HG02678 (cell line): ENCODE results near the gene CCDC154.
"Not testable (repeated sequence)": the region's sequence is repeated elsewhere in the genome, so short reads cannot be mapped to it uniquely, and the experiment has no call there.

Experiments
- ATAC-seq: cut with Tn5 transposase; IDR thresholded peaks from one replicate; pipeline ENCODE4 v1.9.1; 2021; ENCODE audit warnings: mild to moderate bottlenecking, moderate library complexity; ENCODE audit not compliant: unreplicated experiment

Gene CCDC154, protein sequence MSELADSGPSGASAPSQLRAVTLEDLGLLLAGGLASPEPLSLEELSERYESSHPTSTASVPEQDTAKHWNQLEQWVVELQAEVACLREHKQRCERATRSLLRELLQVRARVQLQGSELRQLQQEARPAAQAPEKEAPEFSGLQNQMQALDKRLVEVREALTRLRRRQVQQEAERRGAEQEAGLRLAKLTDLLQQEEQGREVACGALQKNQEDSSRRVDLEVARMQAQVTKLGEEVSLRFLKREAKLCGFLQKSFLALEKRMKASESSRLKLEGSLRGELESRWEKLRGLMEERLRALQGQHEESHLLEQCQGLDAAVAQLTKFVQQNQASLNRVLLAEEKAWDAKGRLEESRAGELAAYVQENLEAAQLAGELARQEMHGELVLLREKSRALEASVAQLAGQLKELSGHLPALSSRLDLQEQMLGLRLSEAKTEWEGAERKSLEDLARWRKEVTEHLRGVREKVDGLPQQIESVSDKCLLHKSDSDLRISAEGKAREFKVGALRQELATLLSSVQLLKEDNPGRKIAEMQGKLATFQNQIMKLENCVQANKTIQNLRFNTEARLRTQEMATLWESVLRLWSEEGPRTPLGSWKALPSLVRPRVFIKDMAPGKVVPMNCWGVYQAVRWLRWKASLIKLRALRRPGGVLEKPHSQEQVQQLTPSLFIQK

GRCh38 chr16:1443980-1444729 lies at the start of gene CCDC154:
TSS of gene CCDC154 (minus strand) at chr16:1444556. CDS start at chr16:1444322, 234 bp downstream.
- no peak for ATAC-seq

DNA sequence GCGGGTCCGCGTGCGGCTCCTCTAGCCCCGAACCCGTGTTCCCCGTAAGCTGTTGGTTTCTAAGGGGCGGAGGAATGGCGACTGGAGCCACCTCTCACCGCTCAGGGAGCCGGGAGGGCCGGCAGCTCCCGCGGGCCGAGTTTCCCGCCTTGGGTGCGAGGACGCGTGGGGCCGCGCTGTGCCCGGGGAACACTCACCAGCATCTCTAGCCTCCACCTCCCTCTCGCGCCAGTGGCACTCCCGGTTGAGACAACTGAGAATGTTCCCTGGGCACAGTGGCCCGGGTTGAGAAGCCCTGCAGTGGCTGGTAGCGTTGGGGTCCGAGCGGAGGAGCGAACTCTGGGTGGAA lies 49.4 kb upstream of the CCDC154 start:
- ATAC-seq: peak; percentile 4

DNA sequence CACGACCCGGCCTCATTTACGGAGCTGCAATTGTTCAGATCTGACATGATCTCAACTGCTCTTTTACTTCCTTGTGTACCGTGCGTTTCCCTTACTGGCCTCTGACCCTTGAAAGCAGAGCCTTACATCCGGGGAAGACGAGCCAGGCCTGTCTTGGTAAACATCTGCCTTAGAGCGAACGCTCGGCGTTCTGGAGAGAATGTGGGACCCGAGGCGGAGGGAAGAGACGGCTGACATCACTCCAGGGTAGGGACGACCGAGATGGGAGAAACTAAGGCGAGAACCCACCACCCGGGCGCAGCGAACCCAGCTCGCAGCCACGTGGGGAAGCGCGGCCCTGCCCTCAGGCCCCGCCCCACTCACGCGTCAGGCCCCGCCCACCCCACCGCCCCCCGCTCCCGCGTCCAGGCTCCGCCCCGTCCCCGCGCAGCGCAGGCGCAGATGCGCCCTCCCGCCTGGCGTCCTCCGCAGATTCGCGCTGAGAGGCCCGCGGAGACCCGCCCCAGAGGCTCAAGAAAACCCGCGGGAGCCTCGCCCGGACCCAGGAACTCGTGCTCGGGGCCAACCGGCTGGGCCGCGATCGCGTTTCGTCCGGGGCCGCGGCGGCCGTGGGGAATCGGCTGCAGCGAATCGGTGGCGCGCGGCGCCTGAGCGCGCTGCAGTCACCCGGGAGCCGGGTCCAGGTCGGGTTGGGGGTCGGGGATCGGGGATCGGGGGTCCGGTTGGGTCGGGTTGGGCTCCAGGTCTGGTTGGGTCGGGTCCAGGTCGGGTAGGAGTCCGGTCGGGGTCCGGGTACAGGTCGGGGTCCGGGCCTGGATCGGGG lies 48.8 kb upstream of the CCDC154 start, which contains the start of gene TELO2:
TELO2 (plus strand) TSS at position 438 of the 823 bp plus-strand sequence. CDS start 922 bp downstream, outside the sequence.
- ATAC-seq: peak; percentile 76

- ATAC-seq: no peak
Observed at GRCh38 chr16:1492082-1492922, 47.9 kb upstream of the CCDC154 start.

- ATAC-seq: no peak
Observed at GRCh38 chr16:1491327-1491726, 47.0 kb upstream of the CCDC154 start.

DNA sequence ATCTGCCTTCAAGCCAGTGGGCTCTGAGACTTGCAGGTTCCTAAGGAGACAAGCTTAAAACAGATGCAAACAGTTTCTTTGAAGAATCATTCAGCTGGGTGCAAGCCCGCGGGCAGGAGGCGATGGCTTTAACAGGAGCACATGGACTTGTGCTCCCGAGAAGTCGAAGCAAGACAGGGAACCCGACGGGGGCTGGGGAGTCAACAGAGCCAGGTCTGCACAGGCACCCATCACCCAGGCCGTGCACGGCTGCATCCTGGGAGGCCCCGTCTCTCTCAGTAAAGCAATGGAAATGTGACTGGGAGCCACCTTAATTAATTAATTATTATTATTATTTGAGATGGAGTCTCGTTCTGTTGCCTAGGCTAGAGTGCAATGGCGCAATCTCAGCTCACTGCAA lies 44.7 kb upstream of the CCDC154 start:
- no peak for ATAC-seq

DNA sequence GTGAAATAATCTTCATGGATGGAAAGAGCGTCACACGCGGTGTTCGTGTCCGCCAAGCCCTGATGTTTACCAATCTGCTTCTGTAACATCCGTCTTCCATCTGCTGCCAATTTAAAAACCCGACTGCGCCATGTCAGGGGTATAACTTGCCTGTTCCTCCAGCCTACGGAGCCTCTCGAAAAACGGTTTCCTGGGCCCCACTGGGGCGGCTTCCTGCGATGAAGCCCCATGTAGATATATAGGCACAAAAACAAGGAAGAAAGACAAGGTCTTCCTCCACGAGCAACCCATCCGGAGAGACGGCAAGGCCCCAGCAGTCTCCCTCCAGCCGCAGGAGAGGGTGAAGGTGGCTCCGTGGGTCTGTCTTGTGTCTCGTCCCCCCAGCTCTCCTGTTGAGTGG lies 44.3 kb upstream of the CCDC154 start, which contains the start of gene PTX4:
PTX4 (minus strand) TSS at position 326 of the 400 bp plus-strand sequence; CDS start at position 291, 35 bp downstream.
- ATAC-seq: no peak

DNA sequence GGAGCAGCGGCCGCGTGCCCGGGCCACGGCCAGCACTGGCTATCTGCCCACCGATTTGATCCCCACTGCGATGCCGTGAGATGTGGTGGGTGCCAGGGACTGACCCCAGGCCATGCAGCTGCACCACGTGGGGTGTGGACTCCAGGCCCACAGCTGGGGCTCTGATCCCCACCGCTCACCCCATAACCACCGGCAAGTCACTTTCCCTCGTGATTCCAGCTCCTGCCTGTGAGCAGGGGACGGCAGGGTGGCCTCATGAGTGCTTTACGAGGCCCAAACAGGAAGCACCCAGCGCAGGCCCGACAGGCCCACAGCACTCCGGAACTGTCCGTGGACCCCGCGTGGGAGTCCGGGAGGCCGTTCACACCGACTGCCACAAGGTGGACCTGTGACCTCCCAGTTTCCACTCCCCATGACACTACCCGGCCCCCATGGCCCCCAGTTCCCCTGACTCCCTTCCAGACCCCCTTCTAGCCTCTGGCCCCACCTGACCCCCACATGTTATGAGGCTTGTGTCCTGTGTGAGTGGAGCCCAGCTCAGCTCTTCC lies 43.8 kb upstream of the CCDC154 start:
- ATAC-seq: no peak

- ATAC-seq: no peak
Observed at GRCh38 chr16:1487395-1488053, 43.2 kb upstream of the CCDC154 start.

GRCh38 chr16:1486551-1487390 lies 42.4 kb upstream of the CCDC154 start:
- ATAC-seq: no peak

DNA sequence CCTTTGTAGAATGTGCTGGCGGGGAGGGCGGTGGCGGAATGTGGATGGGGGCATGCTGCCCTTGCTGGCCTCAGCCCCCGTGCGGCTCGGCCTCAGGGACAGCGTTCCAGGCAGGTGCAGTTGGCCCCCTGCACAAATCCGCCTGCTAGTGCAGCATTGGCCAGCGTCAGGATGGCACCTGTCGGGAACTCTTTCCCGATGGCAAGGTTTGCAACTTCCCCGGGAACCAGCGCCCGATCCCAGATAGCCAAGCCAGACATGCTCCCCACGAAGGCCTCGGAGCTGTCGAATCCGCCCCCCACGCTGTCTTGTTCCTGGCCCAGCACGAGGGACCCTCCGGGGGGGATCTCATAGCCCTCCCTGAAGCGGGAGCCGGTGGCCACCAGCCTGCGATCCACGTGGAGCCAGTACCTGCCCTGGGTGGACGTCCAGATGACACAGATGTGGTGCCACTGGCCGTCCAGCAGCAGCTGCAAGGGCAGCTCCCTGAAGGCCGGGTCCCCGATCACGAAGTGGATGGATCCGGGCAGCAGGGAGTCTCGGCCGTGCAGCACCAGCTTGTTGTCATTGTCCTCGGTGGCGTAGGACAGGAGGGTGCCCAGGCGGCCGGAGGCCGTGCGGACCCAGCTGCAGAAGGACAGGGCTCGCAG lies 41.6 kb upstream of the CCDC154 start:
- no peak for ATAC-seq

DNA sequence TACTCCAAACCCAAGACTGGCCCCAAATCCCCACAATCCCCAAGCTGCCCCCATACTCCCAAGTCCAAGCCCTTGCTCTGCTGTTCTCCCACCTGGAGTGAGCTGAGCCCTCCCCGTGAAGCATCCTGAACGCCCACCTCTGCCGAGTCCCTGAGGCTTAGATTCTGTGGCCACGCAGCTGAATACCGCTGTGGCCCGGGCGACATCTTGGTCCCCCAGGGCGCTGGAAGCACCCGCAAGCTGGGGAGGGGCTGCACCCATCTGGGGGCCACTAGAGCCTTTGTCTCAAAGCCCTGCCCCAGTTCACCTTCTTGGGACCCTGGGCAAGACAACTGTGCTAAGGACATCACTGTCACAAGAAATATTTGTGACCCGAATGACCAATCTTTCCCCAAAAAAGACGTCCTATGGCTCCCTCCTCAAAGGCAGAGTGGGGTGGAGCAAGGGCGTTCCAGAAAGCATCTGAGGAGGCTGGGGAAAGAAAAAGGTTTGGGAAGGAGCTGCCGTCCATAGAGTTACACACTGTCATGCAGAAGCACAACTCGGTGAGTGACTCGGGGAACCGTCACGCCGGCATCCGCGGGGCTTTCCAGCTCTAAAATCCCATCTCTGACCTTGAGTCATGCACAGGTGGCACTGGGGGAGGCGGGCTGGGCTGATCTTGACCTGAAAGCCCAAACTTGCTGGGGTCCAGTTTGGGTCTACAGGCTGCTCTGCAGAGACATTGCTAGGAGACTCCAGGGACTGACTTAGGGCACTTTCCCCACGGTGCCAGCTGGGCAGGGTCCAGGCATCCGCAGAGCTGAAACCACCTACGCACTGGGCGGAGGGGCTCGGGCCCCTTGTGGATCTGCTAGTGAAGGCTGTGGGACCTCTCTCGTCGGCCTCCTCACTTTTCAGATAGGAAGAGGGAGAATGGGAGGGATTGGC lies 37.8 kb upstream of the CCDC154 start:
- ATAC-seq: no peak

GRCh38 chr16:1478937-1479336 lies 34.6 kb upstream of the CCDC154 start:
- not testable (repeated sequence) for ATAC-seq

GRCh38 chr16:1477033-1477432 lies 32.7 kb upstream of the CCDC154 start:
- no peak for ATAC-seq

DNA sequence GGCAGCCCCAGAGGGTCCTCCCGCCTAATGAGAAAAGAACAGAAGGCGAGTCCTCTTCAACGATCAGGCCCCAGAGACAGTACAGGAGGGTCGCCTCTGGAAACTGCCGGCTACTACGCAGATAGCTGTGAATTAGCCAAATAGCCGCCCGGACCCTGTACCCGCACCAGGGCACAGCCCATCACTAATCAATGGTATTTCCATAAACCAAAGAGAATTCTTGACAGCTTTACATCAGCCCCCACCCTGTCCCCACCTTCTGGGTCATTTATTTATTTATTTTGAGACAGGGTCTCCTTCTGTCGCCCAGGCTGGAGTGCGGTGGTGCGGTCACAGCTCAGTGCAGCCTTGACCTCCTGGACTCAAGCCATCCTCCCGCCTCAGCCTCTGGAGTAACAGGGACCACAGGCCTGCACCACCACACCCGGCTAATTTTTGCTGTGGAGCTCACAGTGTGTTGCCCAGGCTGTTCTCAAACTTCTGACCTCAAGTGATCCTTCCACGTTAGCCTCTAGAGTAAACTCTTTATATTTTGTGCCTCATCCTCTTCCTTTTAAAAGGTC lies 31.3 kb upstream of the CCDC154 start:
- ATAC-seq: no peak
